H1 (cell line): ENCODE measurements around the gene PNLDC1. TPM values are rescaled to one million over a fixed set of nuclear protein-coding genes. Genes with fewer than 3 reads are reported as not detected.

Experiments used
- ATF3 ChIP-seq: IDR thresholded peaks from 2 replicates; pipeline ENCODE4 v1.6.1; 2011; ENCODE audit warnings: low read depth, mild to moderate bottlenecking, low read length; ENCODE audit not compliant: insufficient read depth
- BRCA1 ChIP-seq: IDR thresholded peaks from 2 replicates; pipeline ENCODE4 v1.6.1; 2012; ENCODE audit warnings: low read depth, low read length, improper control_type of control experiment
- CHD1 ChIP-seq: IDR thresholded peaks from 2 replicates; pipeline ENCODE4 v1.6.1; 2012; ENCODE audit warnings: low read depth, low read length, improper control_type of control experiment
- CHD2 ChIP-seq: IDR thresholded peaks from 2 replicates; pipeline ENCODE4 v1.6.1; 2012; ENCODE audit warnings: low read length, improper control_type of control experiment
- CTBP2 ChIP-seq: IDR thresholded peaks from 2 replicates; pipeline ENCODE4 v1.7.0; 2011; ENCODE audit warnings: borderline replicate concordance, mild to moderate bottlenecking, moderate library complexity, mixed read lengths, low read length; ENCODE audit not compliant: insufficient read depth, insufficient read length
- CTCF ChIP-seq, 3 experiments: IDR thresholded peaks; 1 replicate in 2 of 3; 2 replicates in 1 of 3; pipeline versions ENCODE4 v1.5.1 to v1.6.1; 2011; ENCODE audit warnings: low read length in 3 of 3, mild to moderate bottlenecking in 3 of 3, inconsistent platforms in 2 of 3, low read depth in 1 of 3, moderate library complexity in 1 of 3; ENCODE audit not compliant: insufficient read depth in 1 of 3; ENCODE audit errors: control extremely low read depth in 1 of 3
- EZH2 ChIP-seq: fragments of 200-600 bp; sonication (generic); IDR thresholded peaks from 2 replicates; pipeline ENCODE4 v1.7.1; 2012; ENCODE audit warnings: low read depth, mild to moderate bottlenecking, moderate library complexity, low read length, inconsistent platforms; ENCODE audit not compliant: severe bottlenecking
- HDAC6 ChIP-seq: IDR thresholded peaks from one replicate; pipeline ENCODE4 v1.7.1; 2012; ENCODE audit warnings: low read depth, mild to moderate bottlenecking, inconsistent platforms, low read length, moderate library complexity
- JUN ChIP-seq: IDR thresholded peaks from 2 replicates; pipeline ENCODE4 v1.6.1; 2011; ENCODE audit warnings: low read depth, mild to moderate bottlenecking, improper control_type of control experiment, low read length
- KDM5A ChIP-seq: fragments of 200-600 bp; IDR thresholded peaks from 2 replicates; pipeline ENCODE4 v1.7.1; 2012; ENCODE audit warnings: mild to moderate bottlenecking, low read length, inconsistent platforms, mixed read lengths
- RXRA ChIP-seq: IDR thresholded peaks from 2 replicates; pipeline ENCODE4 v1.6.1; 2011; ENCODE audit warnings: low read depth, mild to moderate bottlenecking, low read length, moderate library complexity; ENCODE audit not compliant: insufficient read depth
- SAP30 ChIP-seq: fragments of 300-600 bp; sonication (generic); IDR thresholded peaks from 2 replicates; pipeline ENCODE4 v1.7.1; 2012; ENCODE audit warnings: low read length, moderate library complexity, mild to moderate bottlenecking, inconsistent platforms; ENCODE audit not compliant: insufficient read depth, insufficient replicate concordance
- YY1 ChIP-seq: IDR thresholded peaks from 2 replicates; pipeline ENCODE4 v1.6.1; 2011; ENCODE audit warnings: low read depth, mild to moderate bottlenecking, low read length
- polyA plus RNA-seq, 7 experiments: library from polyadenylated mRNA; depleted of rRNA in 3 of 7; stranded (reverse) in 5 of 7; unstranded in 2 of 7; fragments of >200 nt in 5 of 7; fragments of 200-250 nt in 2 of 7; gene quantifications; 1 replicate in 5 of 7; 2 replicates in 1 of 7; 4 replicates in 1 of 7; pipeline versions ENCODE4 v1.2.1 to v1.2.3, GENCODE V29; 2011 to 2013; ENCODE audit warnings: missing spikeins in 2 of 7, mixed read lengths in 2 of 7
- total RNA-seq: library from RNA; stranded (reverse); fragmentation: NEBNext Ultra II Directional; extraction: Animal tissue kit (Norgen Biotek cat#: 25700); gene quantifications from 2 replicates; pipeline ENCODE4 v1.2.1, GENCODE V29; 2021
- TF ChIP-seq, protein P1 (sequence below): IDR thresholded peaks from 2 replicates; pipeline ENCODE4 v1.6.1; 2012; ENCODE audit warnings: inconsistent platforms

The PNLDC1 gene
- total and polyA plus RNA-seq, 2 of the 8 experiments (the other 6 are each of a cell fraction or from before 2014, with no cell fraction given) = 0.15 to 0.34 TPM

GRCh38 chr6:159761873-159762680 is 38.0 kb upstream of the PNLDC1 start, which contains the start of gene ACAT2 (continued):
- TF ChIP-seq ATF3 (no peak), HDAC6 (no peak), RXRA (no peak), SAP30 (peak; percentile 92), EZH2 (no peak), CTBP2 (no peak), CTCF (IDR thresholded peaks at IDR 0.05; ENCODE audit: control extremely low read depth in 1 of 3, insufficient read depth in 1 of 3, low read depth in 1 of 3, low read length in 3 of 3) (no peak), JUN (no peak), CHD2 (peak; percentile 77), KDM5A (no peak; the same call in 1 of the 2 replicates), YY1 (no peak), CHD1 (no peak), BRCA1 (no peak)
- TF ChIP-seq, protein P1, sequence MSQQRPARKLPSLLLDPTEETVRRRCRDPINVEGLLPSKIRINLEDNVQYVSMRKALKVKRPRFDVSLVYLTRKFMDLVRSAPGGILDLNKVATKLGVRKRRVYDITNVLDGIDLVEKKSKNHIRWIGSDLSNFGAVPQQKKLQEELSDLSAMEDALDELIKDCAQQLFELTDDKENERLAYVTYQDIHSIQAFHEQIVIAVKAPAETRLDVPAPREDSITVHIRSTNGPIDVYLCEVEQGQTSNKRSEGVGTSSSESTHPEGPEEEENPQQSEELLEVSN = peak; percentile 57; the same call in 1 of the 2 replicates
